ENCODE data around the gene PPP2R2D.
"Not testable (repeated sequence)": the region's sequence is repeated elsewhere in the genome, so short reads cannot be mapped to it uniquely, and the experiment has no call there.

PPP2R2D gene

DNA sequence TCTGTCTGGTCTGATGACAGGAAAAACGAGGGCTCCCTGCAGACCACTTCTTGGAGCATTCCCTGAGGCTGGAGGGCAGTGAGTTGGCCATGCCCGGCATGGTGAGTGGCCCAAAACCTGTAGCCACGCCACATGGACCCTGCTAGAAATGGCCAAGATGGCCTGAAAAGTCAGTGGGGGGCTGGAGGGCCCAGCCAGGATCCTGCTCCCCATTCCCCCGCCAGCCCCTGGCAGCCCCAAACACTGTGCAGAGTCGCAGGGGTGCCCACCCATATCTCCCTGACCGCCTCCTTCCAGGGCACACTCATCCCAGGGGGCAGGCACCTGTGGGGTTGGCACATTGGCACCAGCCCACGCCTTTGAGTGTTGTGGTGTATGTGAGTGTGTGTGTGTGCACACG lies 18.7 kb upstream of the PPP2R2D start:
- no peak overlapping the region for H3K9ac ChIP-seq (ENCODE audit: low read depth, low read length)
- H3K4me3 ChIP-seq (ENCODE audit: low read depth, low read length) = no peak overlapping the region
- no peaks in the 10 kb centered on the region for H3K27me3 ChIP-seq (ENCODE audit: control insufficient read depth, insufficient read depth, low read length)
- no peaks in the 10 kb centered on the region for H3K9me3 ChIP-seq (ENCODE audit: control insufficient read depth, insufficient read depth, low read length)
- H3K27ac ChIP-seq (ENCODE audit: low read depth, low read length) = no peak overlapping the region
- no peaks in the 10 kb centered on the region for H3K36me3 ChIP-seq (ENCODE audit: control insufficient read depth, insufficient read depth, low read length)
- no peaks in the 10 kb centered on the region for H3K4me1 ChIP-seq (ENCODE audit: control insufficient read depth, insufficient read depth, low read length)

GRCh38 chr10:131882590-131883451 lies 18.0 kb upstream of the PPP2R2D start:
- H3K9ac ChIP-seq (ENCODE audit: low read depth, low read length) = no peak overlapping the region
- H3K36me3 ChIP-seq (ENCODE audit: control insufficient read depth, insufficient read depth, low read length) = no peaks in the 10 kb centered on the region
- H3K4me1 ChIP-seq (ENCODE audit: control insufficient read depth, insufficient read depth, low read length) = no peaks in the 10 kb centered on the region
- H3K9me3 ChIP-seq (ENCODE audit: control insufficient read depth, insufficient read depth, low read length) = no peaks in the 10 kb centered on the region
- no peak overlapping the region for H3K27ac ChIP-seq (ENCODE audit: low read depth, low read length)
- H3K27me3 ChIP-seq (ENCODE audit: control insufficient read depth, insufficient read depth, low read length) = no peaks in the 10 kb centered on the region
- no peak overlapping the region for H3K4me3 ChIP-seq (ENCODE audit: low read depth, low read length)

DNA sequence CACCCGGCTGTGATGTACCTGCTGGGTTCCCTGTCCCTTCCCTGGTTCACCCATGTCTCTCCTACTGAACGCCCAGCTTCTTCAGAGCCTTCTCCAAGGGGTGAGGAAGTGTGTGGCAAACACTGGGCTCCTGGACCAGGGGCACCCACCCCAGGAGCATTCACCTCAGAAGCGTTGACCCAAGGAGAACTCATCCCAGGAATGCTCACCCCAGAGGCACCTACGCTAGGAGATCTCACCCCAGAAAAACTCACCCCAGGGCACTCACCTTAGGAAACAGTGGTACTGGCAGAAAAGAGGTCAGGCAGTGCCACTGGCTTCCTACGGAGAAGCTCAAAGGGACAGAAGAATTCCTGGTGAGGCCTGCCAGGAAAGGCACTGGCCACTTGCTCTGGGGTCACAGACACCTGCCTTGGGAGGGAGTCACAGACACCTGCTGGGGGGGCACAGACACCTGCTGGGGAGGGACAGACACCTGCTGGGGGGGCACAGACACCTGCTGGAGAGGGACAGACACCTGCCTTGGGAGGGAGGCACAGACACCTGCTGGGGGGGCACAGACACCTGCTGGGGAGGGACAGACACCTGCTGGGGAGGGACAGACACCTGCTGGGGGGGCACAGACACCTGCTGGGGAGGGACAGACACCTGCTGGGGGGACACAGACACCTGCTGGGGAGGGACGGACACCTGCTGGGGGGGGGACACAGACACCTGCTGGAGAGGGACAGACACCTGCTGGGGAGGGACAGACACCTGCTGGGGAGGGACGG lies 17.0 kb upstream of the PPP2R2D start:
- not testable (repeated sequence) for H3K9ac ChIP-seq (ENCODE audit: low read depth, low read length); H3K36me3 ChIP-seq (ENCODE audit: control insufficient read depth, insufficient read depth, low read length); H3K27me3 ChIP-seq (ENCODE audit: control insufficient read depth, insufficient read depth, low read length); H3K9me3 ChIP-seq (ENCODE audit: control insufficient read depth, insufficient read depth, low read length); H3K4me1 ChIP-seq (ENCODE audit: control insufficient read depth, insufficient read depth, low read length); H3K4me3 ChIP-seq (ENCODE audit: low read depth, low read length); H3K27ac ChIP-seq (ENCODE audit: low read depth, low read length)

DNA sequence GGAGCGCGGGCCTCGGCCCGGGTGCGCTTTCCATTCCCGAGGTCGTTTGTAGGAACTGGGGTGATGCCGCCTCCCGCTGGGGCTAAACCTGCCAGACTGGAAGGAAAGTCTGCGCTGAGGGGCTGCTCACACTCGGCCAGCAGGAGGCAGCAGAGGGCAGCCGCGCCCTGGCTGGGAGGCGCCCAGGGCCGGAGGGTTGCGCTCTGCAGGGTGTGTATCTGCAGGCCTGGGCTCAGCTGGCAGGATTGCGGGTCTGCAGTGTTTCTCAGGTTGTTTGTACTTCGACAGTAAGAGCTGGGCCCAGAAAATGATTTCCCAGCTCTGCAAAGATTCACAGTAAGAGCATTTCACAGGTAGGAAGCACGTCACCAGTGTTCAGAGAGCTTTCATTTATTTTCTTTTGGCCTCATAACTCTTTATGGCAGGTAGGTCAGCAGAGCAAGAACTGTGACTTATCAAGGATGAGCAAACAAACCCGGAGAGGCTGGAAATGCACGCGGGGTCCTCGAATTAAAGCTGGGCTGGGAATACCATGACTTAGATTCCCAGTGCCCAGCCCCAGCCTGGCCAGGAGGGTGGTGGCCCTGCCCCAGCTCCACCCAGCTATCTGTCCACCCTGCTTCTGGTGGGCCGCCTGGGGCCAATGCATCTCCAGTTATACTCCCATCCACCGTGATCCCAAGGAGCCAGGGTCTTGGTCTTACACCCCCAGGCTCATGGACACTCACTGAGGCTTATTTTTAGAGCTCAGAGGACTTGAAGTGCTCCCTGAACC lies 15.2 kb upstream of the PPP2R2D start:
- H3K27ac ChIP-seq (ENCODE audit: low read depth, low read length) = no peak overlapping the region
- no peaks in the 10 kb centered on the region for H3K4me1 ChIP-seq (ENCODE audit: control insufficient read depth, insufficient read depth, low read length)
- no peaks in the 10 kb centered on the region for H3K36me3 ChIP-seq (ENCODE audit: control insufficient read depth, insufficient read depth, low read length)
- H3K4me3 ChIP-seq (ENCODE audit: low read depth, low read length) = no peak overlapping the region
- no peaks in the 10 kb centered on the region for H3K27me3 ChIP-seq (ENCODE audit: control insufficient read depth, insufficient read depth, low read length)
- no peaks in the 10 kb centered on the region for H3K9me3 ChIP-seq (ENCODE audit: control insufficient read depth, insufficient read depth, low read length)
- no peak overlapping the region for H3K9ac ChIP-seq (ENCODE audit: low read depth, low read length)

DNA sequence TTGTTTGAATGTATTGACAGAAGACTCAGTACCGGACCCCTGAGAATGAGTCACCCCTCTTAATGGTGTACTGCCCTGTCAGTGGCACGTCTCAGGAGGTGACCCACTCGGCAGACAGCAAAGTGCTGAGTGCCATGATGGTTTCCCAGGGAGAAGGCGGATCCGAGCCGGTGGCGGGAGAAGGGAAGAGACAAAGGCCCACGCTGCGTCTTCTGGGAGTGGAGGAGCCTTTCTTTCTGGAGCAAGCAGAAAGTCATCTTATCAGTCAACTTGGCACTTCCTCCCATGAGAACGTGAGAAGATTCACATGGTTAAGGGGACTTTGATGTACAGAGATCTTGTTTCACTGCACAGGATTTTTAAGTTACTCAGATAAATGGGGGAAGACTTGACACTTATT lies 14.6 kb upstream of the PPP2R2D start:
- no peaks in the 10 kb centered on the region for H3K27me3 ChIP-seq (ENCODE audit: control insufficient read depth, insufficient read depth, low read length)
- H3K4me3 ChIP-seq (ENCODE audit: low read depth, low read length) = no peak overlapping the region
- no peaks in the 10 kb centered on the region for H3K4me1 ChIP-seq (ENCODE audit: control insufficient read depth, insufficient read depth, low read length)
- no peak overlapping the region for H3K27ac ChIP-seq (ENCODE audit: low read depth, low read length)
- no peaks in the 10 kb centered on the region for H3K9me3 ChIP-seq (ENCODE audit: control insufficient read depth, insufficient read depth, low read length)
- no peak overlapping the region for H3K9ac ChIP-seq (ENCODE audit: low read depth, low read length)
- no peaks in the 10 kb centered on the region for H3K36me3 ChIP-seq (ENCODE audit: control insufficient read depth, insufficient read depth, low read length)

DNA sequence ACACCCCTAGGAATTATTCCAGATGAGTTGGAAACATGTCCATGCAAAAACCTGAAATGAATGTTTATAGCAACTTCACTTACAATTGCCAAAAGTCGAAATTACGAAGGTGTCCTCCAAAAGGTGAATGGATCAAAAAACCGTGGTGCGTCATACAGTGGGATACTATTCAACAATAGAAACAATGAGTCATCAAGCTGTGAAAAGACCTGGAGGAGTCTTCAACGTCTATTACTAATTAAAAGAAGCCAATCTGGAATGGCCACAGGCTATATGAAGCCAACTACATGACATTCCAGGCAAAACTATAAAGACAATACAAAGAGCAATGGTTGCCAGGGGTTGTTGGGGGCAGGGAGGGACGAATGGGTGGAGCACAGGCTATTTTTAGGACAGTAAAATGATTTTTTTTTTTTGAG lies 12.6 kb upstream of the PPP2R2D start:
- Histone ChIP-seq H3K9ac (ENCODE audit: low read depth, low read length) (no peak overlapping the region), H3K36me3 (ENCODE audit: control insufficient read depth, insufficient read depth, low read length) (no peaks in the 10 kb centered on the region), H3K27ac (ENCODE audit: low read depth, low read length) (no peak overlapping the region), H3K4me1 (ENCODE audit: control insufficient read depth, insufficient read depth, low read length) (no peaks in the 10 kb centered on the region), H3K9me3 (ENCODE audit: control insufficient read depth, insufficient read depth, low read length) (no peaks in the 10 kb centered on the region), H3K27me3 (ENCODE audit: control insufficient read depth, insufficient read depth, low read length) (no peaks in the 10 kb centered on the region), H3K4me3 (ENCODE audit: low read depth, low read length) (no peak overlapping the region)

- H3K9ac ChIP-seq (ENCODE audit: low read depth, low read length) = no peak overlapping the region
- no peak overlapping the region for H3K27ac ChIP-seq (ENCODE audit: low read depth, low read length)
Observed at GRCh38 chr10:131889755-131890154, 11.1 kb upstream of the PPP2R2D start.

DNA sequence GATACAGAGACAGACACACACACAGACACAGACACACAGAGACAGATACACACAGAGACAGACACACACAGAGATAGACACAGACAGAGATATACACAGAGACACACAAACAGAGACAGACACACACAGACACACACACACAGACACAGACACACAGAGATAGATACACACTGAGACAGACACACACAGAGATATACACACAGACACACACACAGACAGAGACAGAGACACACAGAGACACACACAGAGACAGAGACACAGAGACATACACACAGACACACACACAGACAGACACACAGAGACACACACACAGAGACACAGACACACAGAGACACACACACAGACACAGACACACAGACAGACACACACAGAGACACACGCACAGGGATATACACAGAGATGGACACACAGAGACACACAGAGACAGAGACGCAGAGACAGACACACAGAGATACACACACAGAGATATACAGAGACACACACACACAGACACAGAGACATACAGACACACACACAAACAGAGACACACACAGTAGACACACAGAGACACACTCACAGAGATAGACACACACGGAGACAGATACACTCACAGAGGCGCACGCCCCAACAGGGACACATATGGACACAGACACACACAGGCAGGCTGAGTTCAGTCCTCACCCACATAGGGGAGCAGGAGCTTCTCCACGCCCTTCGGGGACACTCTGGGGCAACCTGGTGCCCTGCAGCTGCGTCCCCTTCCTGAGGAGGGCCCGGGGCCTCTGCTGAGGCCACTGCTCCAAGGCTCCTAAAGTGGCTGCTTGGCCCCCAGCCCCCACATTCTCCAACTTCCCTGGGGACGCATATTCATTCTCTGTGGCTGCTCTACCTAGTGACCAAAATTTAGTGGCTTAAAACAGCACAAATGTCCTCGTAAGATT lies 10.3 kb upstream of the PPP2R2D start:
- Histone ChIP-seq H3K9me3 (ENCODE audit: control insufficient read depth, insufficient read depth, low read length) (no peaks in the 10 kb centered on the region), H3K27ac (ENCODE audit: low read depth, low read length) (no peak overlapping the region), H3K4me1 (ENCODE audit: control insufficient read depth, insufficient read depth, low read length) (no peaks in the 10 kb centered on the region), H3K36me3 (ENCODE audit: control insufficient read depth, insufficient read depth, low read length) (no peaks in the 10 kb centered on the region), H3K27me3 (ENCODE audit: control insufficient read depth, insufficient read depth, low read length) (no peaks in the 10 kb centered on the region), H3K4me3 (ENCODE audit: low read depth, low read length) (no peak overlapping the region), H3K9ac (ENCODE audit: low read depth, low read length) (no peak overlapping the region)

More at GRCh38 chr10:131889755-131890154, 11.1 kb upstream of the PPP2R2D start:
- Histone ChIP-seq H3K36me3 (ENCODE audit: control insufficient read depth, insufficient read depth, low read length) (no peaks in the 10 kb centered on the region), H3K27me3 (ENCODE audit: control insufficient read depth, insufficient read depth, low read length) (no peaks in the 10 kb centered on the region), H3K4me1 (ENCODE audit: control insufficient read depth, insufficient read depth, low read length) (no peaks in the 10 kb centered on the region), H3K9me3 (ENCODE audit: control insufficient read depth, insufficient read depth, low read length) (no peaks in the 10 kb centered on the region), H3K4me3 (ENCODE audit: low read depth, low read length) (no peak overlapping the region)

GRCh38 chr10:131891196-131891928 lies 9.4 kb upstream of the PPP2R2D start:
- Histone ChIP-seq H3K27ac (ENCODE audit: low read depth, low read length) (no peak overlapping the region), H3K4me1 (ENCODE audit: control insufficient read depth, insufficient read depth, low read length) (no peaks in the 10 kb centered on the region), H3K27me3 (ENCODE audit: control insufficient read depth, insufficient read depth, low read length) (no peaks in the 10 kb centered on the region), H3K9ac (ENCODE audit: low read depth, low read length) (no peak overlapping the region), H3K9me3 (ENCODE audit: control insufficient read depth, insufficient read depth, low read length) (no peaks in the 10 kb centered on the region), H3K36me3 (ENCODE audit: control insufficient read depth, insufficient read depth, low read length) (no peaks in the 10 kb centered on the region), H3K4me3 (ENCODE audit: low read depth, low read length) (no peak overlapping the region)

Data from HUES48 (cell line).